Astrocyte (in vitro differentiated cells and primary cell): ENCODE measurements around the gene TMCO6. TPM values are rescaled to one million over a fixed set of nuclear protein-coding genes. Genes with fewer than 3 reads are reported as not detected.
"Not testable (repeated sequence)": the region's sequence is repeated elsewhere in the genome, so short reads cannot be mapped to it uniquely, and the experiment has no call there.

Source experiments
- DNase-seq: peaks from one replicate; pipeline ENCODE4 v3.0.0-alpha.2; 2010; ENCODE audit warnings: low read depth
- FAIRE-seq: peaks from 2 replicates; lab custom pipeline; 2011; peaks lifted over from hg19 to GRCh38; lab: Jason Lieb, UNC
- H2AFZ ChIP-seq: 2 replicates; pipeline ENCODE4 v1.6.0; 2012; ENCODE audit warnings: low read depth, low read length, inconsistent platforms
- H3K27ac ChIP-seq: 2 replicates; pipeline ENCODE4 v1.5.1; 2011; ENCODE audit warnings: low read depth, low read length, inconsistent platforms
- H3K27me3 ChIP-seq: 2 replicates; pipeline ENCODE4 v1.6.0; 2011; ENCODE audit warnings: low read length, inconsistent platforms; ENCODE audit not compliant: insufficient read depth
- H3K36me3 ChIP-seq: 2 replicates; pipeline ENCODE4 v1.5.1; 2011; ENCODE audit warnings: low read length, inconsistent platforms; ENCODE audit not compliant: insufficient read depth
- H3K4me1 ChIP-seq: 2 replicates; pipeline ENCODE4 v1.5.1; 2011; ENCODE audit warnings: low read length, inconsistent platforms; ENCODE audit not compliant: insufficient read depth
- H3K4me2 ChIP-seq: 2 replicates; pipeline ENCODE4 v1.6.0; 2012; ENCODE audit warnings: low read length, inconsistent platforms
- H3K4me3 ChIP-seq: 2 replicates; pipeline ENCODE4 v1.5.1; 2011; ENCODE audit warnings: low read depth, mild to moderate bottlenecking, low read length, inconsistent platforms; ENCODE audit not compliant: insufficient read depth
- H3K79me2 ChIP-seq: 2 replicates; pipeline ENCODE4 v1.6.0; 2012; ENCODE audit warnings: mild to moderate bottlenecking, low read length, inconsistent platforms; ENCODE audit not compliant: insufficient read depth
- H3K9ac ChIP-seq: 2 replicates; pipeline ENCODE4 v1.6.0; 2012; ENCODE audit warnings: mild to moderate bottlenecking, low read length, inconsistent platforms
- H3K9me3 ChIP-seq: 2 replicates; pipeline ENCODE4 v1.5.1; 2012; ENCODE audit warnings: low read depth, mild to moderate bottlenecking, low read length, inconsistent platforms; ENCODE audit not compliant: insufficient read depth
- H4K20me1 ChIP-seq: 2 replicates; pipeline ENCODE4 v1.6.0; 2012; ENCODE audit warnings: low read length, inconsistent platforms; ENCODE audit not compliant: insufficient read depth
- H3K27ac Mint-ChIP-seq: one replicate; pipeline ENCODE4 v1.8.0; 2021; ENCODE audit warnings: mild to moderate bottlenecking, mixed read lengths; ENCODE audit not compliant: unreplicated experiment
- H3K27me3 Mint-ChIP-seq: one replicate; pipeline ENCODE4 v1.8.0; 2021; ENCODE audit warnings: low read depth, mixed read lengths; ENCODE audit not compliant: unreplicated experiment
- H3K36me3 Mint-ChIP-seq: one replicate; pipeline ENCODE4 v1.8.0; 2021; ENCODE audit warnings: low read depth, mixed read lengths; ENCODE audit not compliant: unreplicated experiment
- H3K4me1 Mint-ChIP-seq: one replicate; pipeline ENCODE4 v1.8.0; 2021; ENCODE audit warnings: low read depth, mixed read lengths; ENCODE audit not compliant: unreplicated experiment
- H3K4me3 Mint-ChIP-seq: one replicate; pipeline ENCODE4 v1.8.0; 2021; ENCODE audit warnings: mild to moderate bottlenecking, moderate library complexity, mixed read lengths; ENCODE audit not compliant: unreplicated experiment
- H3K9me3 Mint-ChIP-seq: one replicate; pipeline ENCODE4 v1.8.0; 2021; ENCODE audit warnings: mild to moderate bottlenecking, mixed read lengths; ENCODE audit not compliant: unreplicated experiment
- CTCF ChIP-seq: IDR thresholded peaks from 2 replicates; pipeline ENCODE4 v1.5.1; 2011; ENCODE audit warnings: low read depth, mild to moderate bottlenecking, inconsistent platforms, low read length, moderate library complexity; ENCODE audit not compliant: insufficient read depth
- EZH2 ChIP-seq: IDR thresholded peaks from 2 replicates; pipeline ENCODE4 v1.6.1; 2012; ENCODE audit warnings: mild to moderate bottlenecking, low read length, inconsistent platforms; ENCODE audit not compliant: insufficient read depth
- total RNA-seq: library from RNA; stranded (reverse); gene quantifications from 2 replicates; pipeline ENCODE4 v1.2.1, GENCODE V29; 2021

Gene TMCO6
- total RNA-seq, 1 donor from 2014 or later, result 7.0 TPM

GRCh38 chr5:140664030-140664358 is 24.7 kb downstream of the TMCO6 start:
- H3K27ac ChIP-seq, result peak overlapping the region; percentile 84
- no peaks in the 10 kb centered on the region for H3K9me3 ChIP-seq
- Mint-ChIP-seq H3K4me1 (peaks cover 18% of the 10 kb centered on the region), H3K9me3 (peaks cover 2% of the 10 kb centered on the region), H3K36me3 (peaks cover 27% of the 10 kb centered on the region), H3K27me3 (no peaks in the 10 kb centered on the region), H3K27ac (peak overlapping the region; percentile 96), H3K4me3 (peak overlapping the region; percentile 97)
- no peaks in the 10 kb centered on the region for H3K27me3 ChIP-seq
- peak overlapping the region; percentile 90 for H2AFZ ChIP-seq
- H3K36me3 ChIP-seq, result peaks cover 36% of the 10 kb centered on the region
- peak overlapping the region; percentile 94 for H3K4me3 ChIP-seq
- no peak for DNase-seq
- TF ChIP-seq EZH2, result no peak
- no peak for TF ChIP-seq CTCF
- no peak for FAIRE-seq
- peak overlapping the region; percentile 98 for H3K4me2 ChIP-seq
- peak overlapping the region; percentile 90 for H3K9ac ChIP-seq
- H4K20me1 ChIP-seq, result peaks cover 29% of the 10 kb centered on the region
- no peaks in the 10 kb centered on the region for H3K4me1 ChIP-seq
- peaks cover 42% of the 10 kb centered on the region for H3K79me2 ChIP-seq

- H3K27ac ChIP-seq, result peak within 1 kb of the TSS; percentile 84
- no peak for FAIRE-seq
- H3K27me3 Mint-ChIP-seq, result no peaks in the 10 kb centered on the region
Measured at GRCh38 chr5:140664359-140665119, 25.3 kb downstream of the TMCO6 start, which contains the start of gene WDR55. TSS of gene WDR55 (plus strand) at chr5:140664904. CDS start at chr5:140664913, 9 bp downstream.

GRCh38 chr5:140671035-140671434 is 31.8 kb downstream of the TMCO6 start:
- H3K9ac ChIP-seq, H3K4me2 ChIP-seq, H3K4me1 ChIP-seq, H3K27ac Mint-ChIP-seq, H2AFZ ChIP-seq, H3K4me3 ChIP-seq, H3K4me3 Mint-ChIP-seq, H3K27ac ChIP-seq, H3K9me3 Mint-ChIP-seq, DNase-seq, H3K9me3 ChIP-seq, H3K27me3 ChIP-seq, H3K27me3 Mint-ChIP-seq, FAIRE-seq: not testable (repeated sequence)
- Histone ChIP-seq H3K79me2 (peaks cover 33% of the 10 kb centered on the region), H4K20me1 (peaks cover 43% of the 10 kb centered on the region), H3K36me3 (peaks cover 30% of the 10 kb centered on the region)
- H3K4me1 Mint-ChIP-seq, result peaks cover 14% of the 10 kb centered on the region
- H3K36me3 Mint-ChIP-seq, result peaks cover 29% of the 10 kb centered on the region

More at GRCh38 chr5:140664359-140665119, 25.3 kb downstream of the TMCO6 start, which contains the start of gene WDR55:
- Mint-ChIP-seq H3K36me3 (peaks cover 24% of the 10 kb centered on the region), H3K4me3 (peak within 1 kb of the TSS; percentile 97), H3K27ac (peak within 1 kb of the TSS; percentile 96), H3K9me3 (peaks cover 2% of the 10 kb centered on the region), H3K4me1 (peaks cover 14% of the 10 kb centered on the region)
- Histone ChIP-seq H3K4me3 (peak within 1 kb of the TSS; percentile 94), H3K79me2 (peaks cover 46% of the 10 kb centered on the region), H3K4me1 (no peaks in the 10 kb centered on the region), H4K20me1 (peaks cover 34% of the 10 kb centered on the region), H3K36me3 (peaks cover 34% of the 10 kb centered on the region), H3K4me2 (peak within 1 kb of the TSS; percentile 98), H3K27me3 (no peaks in the 10 kb centered on the region), H2AFZ (peak within 1 kb of the TSS; percentile 90), H3K9me3 (no peaks in the 10 kb centered on the region), H3K9ac (peak within 1 kb of the TSS; percentile 90)
- TF ChIP-seq EZH2 (no peak), CTCF (no peak)
- peak; percentile 87 for DNase-seq
